ENCODE data around the gene UBE2Z. TPM values are rescaled to one million over a fixed set of nuclear protein-coding genes. Genes with fewer than 3 reads are reported as not detected.

UBE2Z gene
- total and polyA plus RNA-seq, 2 of the 8 experiments (the other 6 are each of a cell fraction or from before 2014, with no cell fraction given): 73.4 to 75.9 TPM

DNA sequence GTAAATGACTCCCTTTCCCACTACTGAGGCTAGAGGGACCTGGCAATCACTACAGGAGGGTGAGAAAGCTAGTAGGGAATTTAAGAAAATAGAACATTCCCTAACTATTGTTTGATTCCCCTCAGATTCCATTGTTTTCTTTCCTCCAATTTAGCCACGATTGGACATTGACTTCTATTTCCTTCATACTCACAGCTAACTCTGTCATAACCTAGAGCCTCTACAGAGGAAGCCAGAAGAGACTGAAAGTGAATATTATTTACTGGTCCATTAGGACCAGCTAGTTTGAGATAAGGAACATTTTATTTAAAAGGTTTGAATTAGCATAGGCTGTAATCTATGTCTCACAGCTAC, 21.6 kb downstream of the UBE2Z start (continued):
- TF ChIP-seq EP300 (IDR thresholded peaks at IDR 0.05; ENCODE audit: borderline replicate concordance in 1 of 2, low read depth in 2 of 2, low read length in 2 of 2) (no peak), BRCA1 (IDR thresholded peaks at IDR 0.05; ENCODE audit: low read depth, low read length) (no peak), MAX (IDR thresholded peaks at IDR 0.05) (no peak), SP1 (IDR thresholded peaks at IDR 0.05; ENCODE audit: low read depth, low read length) (no peak), ASH2L (IDR thresholded peaks at IDR 0.05; ENCODE audit: low read length) (no peak), SAP30 (IDR thresholded peaks at IDR 0.05; ENCODE audit: insufficient read depth, insufficient replicate concordance, low read length) (no peak)
